GM23338 (cell line): ENCODE data around the gene SAFB. TPM values are rescaled to one million over a fixed set of nuclear protein-coding genes. Genes with fewer than 3 reads are reported as not detected.

Experiments used
- ATAC-seq: fragments of 200-7000 bp; cut with Tn5 transposase; 3 replicates; pipeline ENCODE4 v1.9.1; 2020
- DNase-seq: peaks from one replicate; pipeline ENCODE4 v3.0.0-alpha.2; 2015; ENCODE audit warnings: low spot score
- H2AFZ ChIP-seq: fragments of 200-600 bp; sonication (generic); 2 replicates; pipeline ENCODE4 v1.8.0; 2016; ENCODE audit warnings: antibody characterized with exemption, mild to moderate bottlenecking, moderate library complexity
- H3F3A ChIP-seq: fragments of 200-600 bp; sonication (generic); replicated peaks from 2 replicates; pipeline ENCODE4 v1.8.0; 2017; ENCODE audit warnings: antibody characterized with exemption, mixed run types, low read depth
- H3K27ac ChIP-seq: fragments of 200-600 bp; sonication (generic); 2 replicates; pipeline ENCODE4 v1.6.1; 2016; ENCODE audit warnings: low read depth
- H3K27me3 ChIP-seq: fragments of 200-600 bp; sonication (generic); 2 replicates; pipeline ENCODE4 v1.8.0; 2016; ENCODE audit warnings: mild to moderate bottlenecking, mixed run types, moderate library complexity; ENCODE audit not compliant: insufficient read depth
- H3K36me3 ChIP-seq: fragments of 200-600 bp; sonication (generic); 2 replicates; pipeline ENCODE4 v1.8.0; 2016; ENCODE audit warnings: mild to moderate bottlenecking; ENCODE audit not compliant: insufficient read depth
- H3K4me1 ChIP-seq: fragments of 200-600 bp; sonication (generic); 2 replicates; pipeline ENCODE4 v1.8.0; 2016; ENCODE audit warnings: mild to moderate bottlenecking, moderate library complexity; ENCODE audit not compliant: insufficient read depth
- H3K4me2 ChIP-seq: fragments of 200-600 bp; sonication (generic); 2 replicates; pipeline ENCODE4 v1.7.1; 2017; ENCODE audit warnings: mixed run types
- H3K4me3 ChIP-seq: fragments of 200-600 bp; sonication (generic); 2 replicates; pipeline ENCODE4 v1.6.1; 2016; ENCODE audit warnings: mixed run types
- H3K79me2 ChIP-seq: fragments of 200-600 bp; sonication (generic); replicated peaks from 2 replicates; pipeline ENCODE4 v1.8.0; 2017; ENCODE audit warnings: mild to moderate bottlenecking; ENCODE audit not compliant: insufficient read depth
- H3K9me2 ChIP-seq: fragments of 200-600 bp; sonication (generic); 2 replicates; pipeline ENCODE4 v1.8.0; 2017; ENCODE audit not compliant: insufficient read depth
- H4K20me1 ChIP-seq: fragments of 200-600 bp; sonication (generic); replicated peaks from 2 replicates; pipeline ENCODE4 v1.8.0; 2017; ENCODE audit warnings: mild to moderate bottlenecking; ENCODE audit not compliant: insufficient read depth
- H3K27ac Mint-ChIP-seq: 2 replicates; pipeline ENCODE4 v1.8.0; 2020; ENCODE audit warnings: inconsistent platforms, mild to moderate bottlenecking, moderate library complexity, mixed read lengths
- H3K27me3 Mint-ChIP-seq: 3 replicates; pipeline ENCODE4 v1.8.0; 2022; ENCODE audit warnings: low read depth, mild to moderate bottlenecking, moderate library complexity, mixed read lengths, inconsistent platforms; ENCODE audit not compliant: insufficient read depth, poor library complexity
- H3K36me3 Mint-ChIP-seq: 3 replicates; pipeline ENCODE4 v1.8.0; 2021; ENCODE audit warnings: low read depth, mild to moderate bottlenecking, inconsistent platforms, moderate library complexity, mixed read lengths
- H3K4me1 Mint-ChIP-seq: 3 replicates; pipeline ENCODE4 v1.8.0; 2020; ENCODE audit warnings: mild to moderate bottlenecking, inconsistent platforms, mixed read lengths
- H3K4me3 Mint-ChIP-seq: 3 replicates; pipeline ENCODE4 v1.8.0; 2021; ENCODE audit warnings: moderate library complexity, mild to moderate bottlenecking, inconsistent platforms, mixed read lengths
- H3K9me3 Mint-ChIP-seq: 3 replicates; pipeline ENCODE4 v1.8.0; 2020; ENCODE audit warnings: moderate library complexity, mild to moderate bottlenecking, inconsistent platforms, mixed read lengths
- CREB1 ChIP-seq: fragments of 250-450 bp; sonication (Bioruptor Pico); IDR thresholded peaks from 2 replicates; pipeline ENCODE4 v1.5.0; 2020; ENCODE audit warnings: low read depth, mild to moderate bottlenecking, moderate library complexity
- EZH2phosphoT487 ChIP-seq: fragments of 200-600 bp; sonication (generic); IDR thresholded peaks from one replicate; pipeline ENCODE4 v1.8.1; 2018; ENCODE audit warnings: antibody characterized with exemption; ENCODE audit not compliant: unreplicated experiment
- JUNB ChIP-seq: IDR thresholded peaks from one replicate; pipeline ENCODE4 v1.6.1; 2016; ENCODE audit warnings: antibody characterized with exemption; ENCODE audit not compliant: unreplicated experiment
- POLR2AphosphoS5 ChIP-seq: IDR thresholded peaks from 2 replicates; pipeline ENCODE4 v1.6.1; 2016; ENCODE audit warnings: antibody characterized with exemption, low read depth
- ZNF114 ChIP-seq: fragments of 250-450 bp; sonication (Bioruptor Pico); IDR thresholded peaks from 2 replicates; pipeline ENCODE4 v1.5.0; 2020; ENCODE audit warnings: mild to moderate bottlenecking, moderate library complexity
- polyA plus RNA-seq: library from polyadenylated mRNA; unstranded; fragments of >200 nt; fragmentation: Nextera tagmentation; extraction: Ambion mirVana; gene quantifications from 2 replicates; pipeline ENCODE4 v1.2.1, GENCODE V29; 2016
- total RNA-seq: library from RNA; depleted of rRNA; stranded (reverse); fragments of >200 nt; shearing (Covaris generic); gene quantifications from 2 replicates; pipeline ENCODE4 v1.2.3, GENCODE V29; 2014
- TF ChIP-seq, protein P1 (sequence below), 2 experiments: fragments of 200-600 bp in 1 of 2; sonication (generic) in 1 of 2; conservative IDR thresholded peaks; 2 replicates each; pipeline versions ENCODE4 v1.5.1 to v1.6.1; 2016 to 2017; ENCODE audit warnings: antibody characterized with exemption in 2 of 2, low read depth in 2 of 2, mild to moderate bottlenecking in 2 of 2, moderate library complexity in 1 of 2

The SAFB gene
- total and polyA plus RNA-seq, 2 experiments from 2014 or later: 85.2 to 109 TPM

- peak overlapping the region; percentile 76 for H3K4me3 Mint-ChIP-seq
- Histone ChIP-seq H3K36me3 (no peaks in the 10 kb centered on the region), H4K20me1 (0 out of 2 replicates have a peak, but pooled peaks cover 4% of the 10 kb centered on the region), H3K27me3 (no peaks in the 10 kb centered on the region), H3K79me2 (peaks cover 12% of the 10 kb centered on the region), H3K27ac (0 out of 2 replicates have a peak overlapping the region, but pooled peaks have one; percentile 39), H3K4me2 (peak overlapping the region; percentile 82), H3F3A (peaks cover 9% of the 10 kb centered on the region), H3K4me3 (peak overlapping the region; percentile 76), H3K4me1 (peaks cover 2% of the 10 kb centered on the region; the same call in 1 of the 2 replicates), H3K9me2 (peaks cover 7% of the 10 kb centered on the region), H2AFZ (no peak overlapping the region)
- peaks cover 36% of the 10 kb centered on the region for H3K27me3 Mint-ChIP-seq
- ATAC-seq: no peak
- no peak for TF ChIP-seq ZNF114 (CRISPR knock-in tag)
- no peak for TF ChIP-seq JUNB
- H3K27ac Mint-ChIP-seq: peak overlapping the region; percentile 43
- peaks cover 16% of the 10 kb centered on the region for H3K36me3 Mint-ChIP-seq
- no peak for DNase-seq
- H3K4me1 Mint-ChIP-seq: peaks cover 9% of the 10 kb centered on the region
- peaks cover 8% of the 10 kb centered on the region; the same call in 1 of the 3 replicates for H3K9me3 Mint-ChIP-seq
Observed at GRCh38 chr19:5686326-5686646, 63.4 kb downstream of the SAFB start.

- Histone ChIP-seq H3K36me3 (no peaks in the 10 kb centered on the region), H3K27me3 (no peaks in the 10 kb centered on the region), H3K4me1 (peaks cover 2% of the 10 kb centered on the region; the same call in 1 of the 2 replicates), H2AFZ (no peak overlapping the region; the same call in 1 of the 2 replicates), H3F3A (peaks cover 9% of the 10 kb centered on the region), H4K20me1 (0 out of 2 replicates have a peak, but pooled peaks cover 4% of the 10 kb centered on the region), H3K27ac (no peak overlapping the region), H3K9me2 (peaks cover 3% of the 10 kb centered on the region), H3K4me3 (peak overlapping the region; percentile 76), H3K4me2 (peak overlapping the region; percentile 82), H3K79me2 (peaks cover 17% of the 10 kb centered on the region)
- peak overlapping the region; percentile 43 for H3K27ac Mint-ChIP-seq
- peaks cover 21% of the 10 kb centered on the region for H3K36me3 Mint-ChIP-seq
- DNase-seq: peak; percentile 98
- peak overlapping the region; percentile 76 for H3K4me3 Mint-ChIP-seq
- ATAC-seq: peak; percentile 67
- peaks cover 5% of the 10 kb centered on the region for H3K4me1 Mint-ChIP-seq
- H3K9me3 Mint-ChIP-seq: peaks cover 8% of the 10 kb centered on the region; the same call in 1 of the 3 replicates
- peaks cover 34% of the 10 kb centered on the region for H3K27me3 Mint-ChIP-seq
- TF ChIP-seq CREB1 (CRISPR knock-in tag) (peak; percentile 89), POLR2AphosphoS5 (peak; percentile 50; the same call in 1 of the 2 replicates), EZH2phosphoT487 (no peak)
- TF ChIP-seq, protein P1, sequence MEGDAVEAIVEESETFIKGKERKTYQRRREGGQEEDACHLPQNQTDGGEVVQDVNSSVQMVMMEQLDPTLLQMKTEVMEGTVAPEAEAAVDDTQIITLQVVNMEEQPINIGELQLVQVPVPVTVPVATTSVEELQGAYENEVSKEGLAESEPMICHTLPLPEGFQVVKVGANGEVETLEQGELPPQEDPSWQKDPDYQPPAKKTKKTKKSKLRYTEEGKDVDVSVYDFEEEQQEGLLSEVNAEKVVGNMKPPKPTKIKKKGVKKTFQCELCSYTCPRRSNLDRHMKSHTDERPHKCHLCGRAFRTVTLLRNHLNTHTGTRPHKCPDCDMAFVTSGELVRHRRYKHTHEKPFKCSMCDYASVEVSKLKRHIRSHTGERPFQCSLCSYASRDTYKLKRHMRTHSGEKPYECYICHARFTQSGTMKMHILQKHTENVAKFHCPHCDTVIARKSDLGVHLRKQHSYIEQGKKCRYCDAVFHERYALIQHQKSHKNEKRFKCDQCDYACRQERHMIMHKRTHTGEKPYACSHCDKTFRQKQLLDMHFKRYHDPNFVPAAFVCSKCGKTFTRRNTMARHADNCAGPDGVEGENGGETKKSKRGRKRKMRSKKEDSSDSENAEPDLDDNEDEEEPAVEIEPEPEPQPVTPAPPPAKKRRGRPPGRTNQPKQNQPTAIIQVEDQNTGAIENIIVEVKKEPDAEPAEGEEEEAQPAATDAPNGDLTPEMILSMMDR (conservative IDR thresholded peaks at IDR 0.05; ENCODE audit: low read depth in 2 of 2): peak; percentile 67 to 88
Observed at GRCh38 chr19:5686647-5687359, 63.9 kb downstream of the SAFB start.
